HL-60 (cell line): Measurements from ENCODE around the gene GFER.

ENCODE experiments used
- DNase-seq, 2 experiments: peaks; one replicate each; pipeline ENCODE4 v3.0.0-alpha.2; 2010 to 2020; ENCODE audit warnings: low read depth in 1 of 2, low spot score in 1 of 2
- H3K27ac ChIP-seq: fragments of 250-450 bp; sonication (Bioruptor Pico); replicated peaks from 2 replicates; pipeline ENCODE4 v1.5.1; 2020; ENCODE audit warnings: mild to moderate bottlenecking, moderate library complexity
- H3K27me3 ChIP-seq: fragments of 250-450 bp; sonication (Bioruptor Pico); 2 replicates; pipeline ENCODE4 v1.5.1; 2021; ENCODE audit warnings: mild to moderate bottlenecking, moderate library complexity; ENCODE audit not compliant: insufficient read depth, poor library complexity, severe bottlenecking
- H3K4me3 ChIP-seq: replicated peaks from 2 replicates; pipeline ENCODE4 v1.5.1; 2011; ENCODE audit warnings: mild to moderate bottlenecking, control low read depth, low read length; ENCODE audit not compliant: insufficient read depth
- GABPA ChIP-seq: IDR thresholded peaks from 2 replicates; pipeline ENCODE4 v1.6.1; 2012; ENCODE audit warnings: low read depth
- POLR2AphosphoS5 ChIP-seq: IDR thresholded peaks from 2 replicates; pipeline ENCODE4 v1.6.1; 2012; ENCODE audit warnings: low read depth
- SPI1 ChIP-seq: IDR thresholded peaks from 2 replicates; pipeline ENCODE4 v1.6.1; 2012; ENCODE audit warnings: low read depth, mild to moderate bottlenecking, borderline replicate concordance
- TF ChIP-seq, protein P1 (sequence below): IDR thresholded peaks from 2 replicates; pipeline ENCODE4 v1.6.1; 2012; ENCODE audit warnings: low read depth; ENCODE audit not compliant: insufficient replicate concordance
- TF ChIP-seq, protein P2 (sequence below): IDR thresholded peaks from one replicate; pipeline ENCODE4 v1.5.1; 2011; ENCODE audit warnings: low read length, control low read depth, inconsistent platforms; ENCODE audit not compliant: insufficient read depth

Gene GFER

DNA sequence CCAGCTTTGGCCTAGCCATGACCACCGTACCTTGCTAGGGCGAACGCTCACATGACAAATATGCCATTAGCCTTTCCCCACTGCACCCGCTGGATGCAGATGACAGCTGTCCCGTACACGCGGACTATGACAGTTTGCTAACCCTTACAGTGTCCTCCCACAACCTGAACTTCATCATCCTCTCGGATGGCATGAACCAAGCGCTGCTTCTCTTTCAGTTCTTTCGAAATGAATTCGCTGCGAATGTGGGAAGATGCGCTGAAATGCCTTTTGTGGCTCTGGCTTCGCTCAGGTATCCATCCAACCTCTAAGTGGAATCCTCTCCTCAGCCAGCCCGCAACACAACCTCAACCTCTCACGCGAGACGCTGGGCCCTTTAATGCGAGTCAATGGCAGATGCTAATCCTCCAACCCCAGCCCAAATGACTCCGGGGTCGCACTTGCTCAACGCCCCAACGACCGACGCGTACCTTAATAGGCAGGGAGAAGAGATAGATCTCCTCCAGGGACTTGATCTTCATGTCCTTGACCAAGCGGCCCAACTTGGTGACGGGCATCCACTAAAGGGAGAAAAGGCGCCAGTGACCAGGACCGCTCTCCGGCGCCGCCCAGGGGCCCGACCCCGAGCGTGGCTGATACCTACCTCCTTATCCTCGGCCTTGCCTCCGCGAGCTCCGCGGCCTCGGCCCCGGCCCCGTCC is 20.0 kb upstream of the GFER start:
- Histone ChIP-seq H3K27ac (peak overlapping the region; percentile 94), H3K27me3 (no peaks in the 10 kb centered on the region)
- peak; percentile 48 to 65 for DNase-seq

DNA sequence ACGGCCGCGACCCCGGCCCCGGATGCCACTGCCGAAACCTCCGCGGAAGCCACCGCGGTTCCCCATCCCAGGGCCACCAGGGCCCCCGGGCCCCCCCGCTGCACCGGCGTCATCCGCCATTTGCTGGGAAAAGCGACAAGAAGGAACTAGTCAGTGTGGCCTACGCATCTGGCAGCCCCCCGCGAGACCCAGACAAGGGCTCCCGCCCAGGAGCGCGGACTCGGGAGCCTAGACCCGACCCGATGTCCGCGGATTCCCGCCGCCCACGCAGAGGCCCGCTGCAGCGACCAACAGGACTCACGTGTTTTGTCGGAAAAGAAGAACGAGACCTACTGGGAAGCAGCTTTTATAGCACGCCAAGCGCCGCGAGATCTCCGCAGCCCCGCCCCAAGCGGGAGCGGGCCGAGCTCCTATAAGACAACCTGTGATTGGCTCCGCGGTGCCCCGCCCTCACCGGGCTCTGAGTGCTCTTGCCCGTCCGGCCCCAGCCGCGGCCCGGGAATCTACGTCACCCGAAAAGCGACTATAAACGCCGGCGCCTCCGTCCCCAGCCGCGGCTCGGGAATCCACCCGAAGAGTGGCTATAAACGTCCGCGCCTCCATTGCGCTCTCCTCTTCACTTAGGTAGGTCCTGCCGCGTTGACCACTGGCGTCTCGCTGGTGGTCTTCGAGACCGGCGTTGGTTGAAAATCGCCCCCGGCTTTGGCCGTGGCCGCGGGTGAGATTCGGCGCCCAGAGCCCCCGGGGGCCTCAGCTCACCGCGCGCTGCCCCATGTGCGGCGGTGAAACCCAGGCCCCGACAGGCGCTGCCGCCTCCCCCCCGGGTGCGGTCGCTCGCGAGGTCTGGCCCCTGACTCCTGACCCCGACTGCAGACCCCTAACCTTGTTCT is 19.2 kb upstream of the GFER start, which contains the start of gene RPS2:
RPS2 (minus strand) TSS at position 321 of the 890 bp plus-strand sequence; CDS start at position 120, 201 bp downstream.
- DNase-seq = peak; percentile 98 to 99
- Histone ChIP-seq H3K27ac (peak within 1 kb of the TSS; percentile 94), H3K27me3 (no peaks in the 10 kb centered on the region), H3K4me3 (peak within 1 kb of the TSS; percentile 91)
- peak; percentile 99 for TF ChIP-seq POLR2AphosphoS5
- TF ChIP-seq GABPA = no peak; the same call in 1 of the 2 replicates
- TF ChIP-seq, protein P1, sequence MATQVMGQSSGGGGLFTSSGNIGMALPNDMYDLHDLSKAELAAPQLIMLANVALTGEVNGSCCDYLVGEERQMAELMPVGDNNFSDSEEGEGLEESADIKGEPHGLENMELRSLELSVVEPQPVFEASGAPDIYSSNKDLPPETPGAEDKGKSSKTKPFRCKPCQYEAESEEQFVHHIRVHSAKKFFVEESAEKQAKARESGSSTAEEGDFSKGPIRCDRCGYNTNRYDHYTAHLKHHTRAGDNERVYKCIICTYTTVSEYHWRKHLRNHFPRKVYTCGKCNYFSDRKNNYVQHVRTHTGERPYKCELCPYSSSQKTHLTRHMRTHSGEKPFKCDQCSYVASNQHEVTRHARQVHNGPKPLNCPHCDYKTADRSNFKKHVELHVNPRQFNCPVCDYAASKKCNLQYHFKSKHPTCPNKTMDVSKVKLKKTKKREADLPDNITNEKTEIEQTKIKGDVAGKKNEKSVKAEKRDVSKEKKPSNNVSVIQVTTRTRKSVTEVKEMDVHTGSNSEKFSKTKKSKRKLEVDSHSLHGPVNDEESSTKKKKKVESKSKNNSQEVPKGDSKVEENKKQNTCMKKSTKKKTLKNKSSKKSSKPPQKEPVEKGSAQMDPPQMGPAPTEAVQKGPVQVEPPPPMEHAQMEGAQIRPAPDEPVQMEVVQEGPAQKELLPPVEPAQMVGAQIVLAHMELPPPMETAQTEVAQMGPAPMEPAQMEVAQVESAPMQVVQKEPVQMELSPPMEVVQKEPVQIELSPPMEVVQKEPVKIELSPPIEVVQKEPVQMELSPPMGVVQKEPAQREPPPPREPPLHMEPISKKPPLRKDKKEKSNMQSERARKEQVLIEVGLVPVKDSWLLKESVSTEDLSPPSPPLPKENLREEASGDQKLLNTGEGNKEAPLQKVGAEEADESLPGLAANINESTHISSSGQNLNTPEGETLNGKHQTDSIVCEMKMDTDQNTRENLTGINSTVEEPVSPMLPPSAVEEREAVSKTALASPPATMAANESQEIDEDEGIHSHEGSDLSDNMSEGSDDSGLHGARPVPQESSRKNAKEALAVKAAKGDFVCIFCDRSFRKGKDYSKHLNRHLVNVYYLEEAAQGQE = peak; percentile 85

More for the DNA sequence above, 20.0 kb upstream of the GFER start:
- TF ChIP-seq GABPA (no peak), SPI1 (no peak), POLR2AphosphoS5 (peak; percentile 47)
- TF ChIP-seq, protein P2, sequence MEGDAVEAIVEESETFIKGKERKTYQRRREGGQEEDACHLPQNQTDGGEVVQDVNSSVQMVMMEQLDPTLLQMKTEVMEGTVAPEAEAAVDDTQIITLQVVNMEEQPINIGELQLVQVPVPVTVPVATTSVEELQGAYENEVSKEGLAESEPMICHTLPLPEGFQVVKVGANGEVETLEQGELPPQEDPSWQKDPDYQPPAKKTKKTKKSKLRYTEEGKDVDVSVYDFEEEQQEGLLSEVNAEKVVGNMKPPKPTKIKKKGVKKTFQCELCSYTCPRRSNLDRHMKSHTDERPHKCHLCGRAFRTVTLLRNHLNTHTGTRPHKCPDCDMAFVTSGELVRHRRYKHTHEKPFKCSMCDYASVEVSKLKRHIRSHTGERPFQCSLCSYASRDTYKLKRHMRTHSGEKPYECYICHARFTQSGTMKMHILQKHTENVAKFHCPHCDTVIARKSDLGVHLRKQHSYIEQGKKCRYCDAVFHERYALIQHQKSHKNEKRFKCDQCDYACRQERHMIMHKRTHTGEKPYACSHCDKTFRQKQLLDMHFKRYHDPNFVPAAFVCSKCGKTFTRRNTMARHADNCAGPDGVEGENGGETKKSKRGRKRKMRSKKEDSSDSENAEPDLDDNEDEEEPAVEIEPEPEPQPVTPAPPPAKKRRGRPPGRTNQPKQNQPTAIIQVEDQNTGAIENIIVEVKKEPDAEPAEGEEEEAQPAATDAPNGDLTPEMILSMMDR = no peak
- TF ChIP-seq, protein P1 = no peak
- H3K4me3 ChIP-seq = peak overlapping the region; percentile 91

DNA sequence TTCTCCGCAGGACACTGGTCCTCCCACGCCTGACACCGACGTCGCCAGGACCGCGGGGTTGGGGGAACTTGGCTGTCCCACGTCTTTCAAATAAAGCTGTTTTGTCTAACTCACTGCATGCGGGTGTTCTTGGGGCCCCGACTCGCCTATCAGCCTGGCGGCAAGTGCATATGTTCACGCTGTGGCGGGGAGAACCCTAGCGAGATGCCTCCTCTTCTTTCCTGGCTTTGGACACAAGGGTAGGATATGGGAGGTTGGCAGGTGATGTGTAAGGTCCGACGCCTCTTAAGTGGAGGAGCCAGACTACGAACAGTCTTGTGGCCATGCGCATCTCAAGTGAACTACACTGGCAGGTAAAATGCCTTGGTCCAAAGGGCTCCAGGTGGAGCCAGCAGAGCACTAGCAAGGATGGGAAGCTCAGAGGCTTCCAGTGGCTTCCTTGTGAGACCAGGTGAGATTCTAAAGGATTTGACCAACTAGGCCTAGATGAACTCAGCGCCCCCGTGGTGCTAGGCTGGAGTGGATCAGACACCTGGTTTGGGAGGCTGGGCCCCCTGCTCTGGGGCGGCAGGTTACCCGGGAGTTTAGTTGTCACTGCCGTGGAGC is 18.5 kb upstream of the GFER start:
- Histone ChIP-seq H3K27me3 (no peaks in the 10 kb centered on the region), H3K27ac (peak overlapping the region; percentile 94), H3K4me3 (peak overlapping the region; percentile 91)
- TF ChIP-seq, protein P1 = no peak
- TF ChIP-seq, protein P2 = no peak
- TF ChIP-seq SPI1 = no peak
- no peak for TF ChIP-seq GABPA
- TF ChIP-seq POLR2AphosphoS5 = no peak; the same call in 1 of the 2 replicates
- no peak for DNase-seq
